ENCODE data around the gene PAQR8. TPM values are rescaled to one million over a fixed set of nuclear protein-coding genes. Genes with fewer than 3 reads are reported as not detected.

Gene PAQR8
- total and polyA plus RNA-seq, 2 of the 13 experiments (the other 11 are each of a cell fraction or from before 2014, with no cell fraction given): 37.7 to 50.7 TPM

DNA sequence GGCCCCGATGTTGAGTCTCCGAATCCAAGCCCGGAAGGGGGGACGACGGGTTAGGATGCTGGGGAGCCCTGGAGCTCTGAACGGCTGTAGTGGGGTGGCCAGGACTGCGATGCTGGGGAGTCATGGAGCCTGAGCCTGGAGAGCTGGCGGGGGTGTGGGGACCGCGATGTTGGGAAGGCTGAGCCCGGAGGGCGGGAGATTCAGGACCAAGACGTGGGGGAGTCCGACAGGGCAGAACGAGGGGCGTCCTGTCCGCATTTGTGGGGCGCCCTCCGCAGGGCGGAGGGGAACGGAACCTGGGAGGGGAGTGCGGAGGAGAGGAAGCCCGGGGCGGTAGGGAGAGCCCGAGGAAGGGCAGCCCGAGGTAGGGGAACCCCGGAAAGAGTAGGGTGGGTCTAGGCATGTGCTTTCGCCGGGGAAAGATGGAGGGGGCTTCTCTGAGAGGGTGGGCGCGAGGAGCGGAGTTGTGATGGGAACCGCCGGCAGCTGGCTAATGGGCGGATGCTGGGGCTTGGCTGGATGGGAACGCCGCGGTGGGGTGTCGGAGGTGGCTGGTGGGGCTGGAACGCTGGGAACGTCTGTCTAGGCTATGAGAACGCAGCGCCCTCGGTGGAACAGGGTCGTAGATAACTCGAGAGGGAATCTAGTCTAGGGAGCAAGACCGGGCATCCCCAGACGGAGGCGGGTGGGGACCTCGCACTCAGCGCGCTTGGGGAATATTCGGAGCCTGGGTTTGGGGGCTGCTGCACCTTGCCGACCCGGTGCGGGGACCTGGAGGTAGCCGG lies 684 bp downstream of the PAQR8 start (continued):
- TF ChIP-seq, protein P1, sequence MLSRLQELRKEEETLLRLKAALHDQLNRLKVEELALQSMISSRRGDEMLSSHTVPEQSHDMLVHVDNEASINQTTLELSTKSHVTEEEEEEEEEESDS (CRISPR knock-in tag; IDR thresholded peaks at IDR 0.05; ENCODE audit: borderline replicate concordance): no peak
- peak; percentile 23 for TF ChIP-seq HNRNPLL (IDR thresholded peaks at IDR 0.05; ENCODE audit: low read depth, low read length, poor library complexity, severe bottlenecking)
- no peak for TF ChIP-seq HMG20B (CRISPR knock-in tag; conservative IDR thresholded peaks at IDR 0.05)
- TF ChIP-seq ATF5 (CRISPR knock-in tag; IDR thresholded peaks at IDR 0.05; ENCODE audit: low read depth): no peak
- peak; percentile 81; the same call in 1 of the 2 replicates for TF ChIP-seq ZNF670 (CRISPR knock-in tag; IDR thresholded peaks at IDR 0.05; ENCODE audit: borderline replicate concordance)
- TF ChIP-seq ZMYM2 (CRISPR knock-in tag; IDR thresholded peaks at IDR 0.05): no peak; the same call in 1 of the 2 replicates
- no peak for TF ChIP-seq CREM (IDR thresholded peaks at IDR 0.05)
- TF ChIP-seq CREM (CRISPR knock-in tag; IDR thresholded peaks at IDR 0.05): no peak
- no peak for TF ChIP-seq SRSF4 (IDR thresholded peaks at IDR 0.05; ENCODE audit: low read depth, low read length, poor library complexity, severe bottlenecking)
- 0 out of 2 replicates have a peak, but pooled peaks have one; percentile 21 for TF ChIP-seq ZSCAN9 (CRISPR knock-in tag; IDR thresholded peaks at IDR 0.05; ENCODE audit: borderline replicate concordance)
- no peak for TF ChIP-seq MAFF (IDR thresholded peaks at IDR 0.05; ENCODE audit: low read depth, low read length)
- TF ChIP-seq HNRNPL (IDR thresholded peaks at IDR 0.05; ENCODE audit: low read depth, low read length): 0 out of 2 replicates have a peak, but pooled peaks have one; percentile 38
- peak; percentile 9; the same call in 1 of the 2 replicates for TF ChIP-seq SPEN (CRISPR knock-in tag; IDR thresholded peaks at IDR 0.05; ENCODE audit: low read depth)
- TF ChIP-seq ZNF101 (CRISPR knock-in tag; IDR thresholded peaks at IDR 0.05; ENCODE audit: borderline replicate concordance, low read depth): no peak
- TF ChIP-seq SRSF9 (IDR thresholded peaks at IDR 0.05; ENCODE audit: borderline replicate concordance, insufficient read depth, low read depth, low read length, poor library complexity, severe bottlenecking): no peak
- no peak for TF ChIP-seq ZFP62 (CRISPR knock-in tag; IDR thresholded peaks at IDR 0.05)
- no peak for TF ChIP-seq NBN (conservative IDR thresholded peaks at IDR 0.05)
- TF ChIP-seq ZNF143 (CRISPR knock-in tag; IDR thresholded peaks at IDR 0.05): no peak
- TF ChIP-seq ZNF253 (CRISPR knock-in tag; IDR thresholded peaks at IDR 0.05; ENCODE audit: borderline replicate concordance): no peak; the same call in 1 of the 2 replicates
- 0 out of 2 replicates have a peak, but pooled peaks have one; percentile 84 for TF ChIP-seq PAWR (CRISPR knock-in tag; IDR thresholded peaks at IDR 0.05; ENCODE audit: borderline replicate concordance)
- TF ChIP-seq, protein P2, sequence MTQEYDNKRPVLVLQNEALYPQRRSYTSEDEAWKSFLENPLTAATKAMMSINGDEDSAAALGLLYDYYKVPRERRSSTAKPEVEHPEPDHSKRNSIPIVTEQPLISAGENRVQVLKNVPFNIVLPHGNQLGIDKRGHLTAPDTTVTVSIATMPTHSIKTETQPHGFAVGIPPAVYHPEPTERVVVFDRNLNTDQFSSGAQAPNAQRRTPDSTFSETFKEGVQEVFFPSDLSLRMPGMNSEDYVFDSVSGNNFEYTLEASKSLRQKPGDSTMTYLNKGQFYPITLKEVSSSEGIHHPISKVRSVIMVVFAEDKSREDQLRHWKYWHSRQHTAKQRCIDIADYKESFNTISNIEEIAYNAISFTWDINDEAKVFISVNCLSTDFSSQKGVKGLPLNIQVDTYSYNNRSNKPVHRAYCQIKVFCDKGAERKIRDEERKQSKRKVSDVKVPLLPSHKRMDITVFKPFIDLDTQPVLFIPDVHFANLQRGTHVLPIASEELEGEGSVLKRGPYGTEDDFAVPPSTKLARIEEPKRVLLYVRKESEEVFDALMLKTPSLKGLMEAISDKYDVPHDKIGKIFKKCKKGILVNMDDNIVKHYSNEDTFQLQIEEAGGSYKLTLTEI (CRISPR knock-in tag; conservative IDR thresholded peaks at IDR 0.05): no peak
- TF ChIP-seq, protein P3, sequence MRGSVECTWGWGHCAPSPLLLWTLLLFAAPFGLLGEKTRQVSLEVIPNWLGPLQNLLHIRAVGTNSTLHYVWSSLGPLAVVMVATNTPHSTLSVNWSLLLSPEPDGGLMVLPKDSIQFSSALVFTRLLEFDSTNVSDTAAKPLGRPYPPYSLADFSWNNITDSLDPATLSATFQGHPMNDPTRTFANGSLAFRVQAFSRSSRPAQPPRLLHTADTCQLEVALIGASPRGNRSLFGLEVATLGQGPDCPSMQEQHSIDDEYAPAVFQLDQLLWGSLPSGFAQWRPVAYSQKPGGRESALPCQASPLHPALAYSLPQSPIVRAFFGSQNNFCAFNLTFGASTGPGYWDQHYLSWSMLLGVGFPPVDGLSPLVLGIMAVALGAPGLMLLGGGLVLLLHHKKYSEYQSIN (CRISPR knock-in tag; IDR thresholded peaks at IDR 0.05; ENCODE audit: borderline replicate concordance): no peak
- 0 out of 2 replicates have a peak, but pooled peaks have one; percentile 62 for TF ChIP-seq ZNF660 (CRISPR knock-in tag; IDR thresholded peaks at IDR 0.05; ENCODE audit: borderline replicate concordance, low read depth)
- no peak for TF ChIP-seq ZNF607 (CRISPR knock-in tag; IDR thresholded peaks at IDR 0.05; ENCODE audit: borderline replicate concordance)
- no peak for TF ChIP-seq TCF7 (IDR thresholded peaks at IDR 0.05; ENCODE audit: low read depth)
- no peak for TF ChIP-seq ZNF205 (CRISPR knock-in tag; IDR thresholded peaks at IDR 0.05)
- TF ChIP-seq KDM2A (CRISPR knock-in tag; IDR thresholded peaks at IDR 0.05; ENCODE audit: borderline replicate concordance, low read depth): no peak
